ENCODE results near the gene ADAT3. TPM values are rescaled to one million over a fixed set of nuclear protein-coding genes. Genes with fewer than 3 reads are reported as not detected.

The ADAT3 gene
- total and polyA plus RNA-seq, 2 of the 4 experiments (the other 2 are of a cell fraction), result 0.36 to 2.8 TPM

GRCh38 chr19:1921326-1921725, 16.1 kb downstream of the ADAT3 start:
- Histone ChIP-seq H3K9me3 (ENCODE audit: control insufficient read depth, insufficient read depth, low read length) (no peaks in the 10 kb centered on the region), H3K14ac (replicated peaks; ENCODE audit: low read depth, low read length) (no peak overlapping the region), H3K18ac (ENCODE audit: low read depth, low read length) (no peak overlapping the region), H3K9me1 (ENCODE audit: insufficient read depth, low read length) (no peaks in the 10 kb centered on the region), H3K4me1 (ENCODE audit: control insufficient read depth, insufficient read depth, low read length) (no peaks in the 10 kb centered on the region), H4K91ac (ENCODE audit: insufficient read depth, low read depth, low read length) (no peak overlapping the region), H3K56ac (ENCODE audit: extremely low read depth, insufficient read depth, low read length) (no peak overlapping the region), H3K4ac (ENCODE audit: low read depth, low read length) (no peak overlapping the region), H2BK15ac (ENCODE audit: low read depth, low read length) (no peak overlapping the region), H3K4me2 (ENCODE audit: low read depth, low read length) (no peak overlapping the region), H3K36me3 (ENCODE audit: control insufficient read depth, insufficient read depth, low read length) (peaks cover 65% of the 10 kb centered on the region), H2BK5ac (ENCODE audit: low read depth, low read length, poor library complexity, severe bottlenecking) (no peak overlapping the region), H3K9ac (ENCODE audit: low read depth, low read length) (no peak overlapping the region), H2BK120ac (ENCODE audit: low read depth, low read length) (no peak overlapping the region), H3K27ac (ENCODE audit: insufficient read depth, low read length) (no peak overlapping the region), H4K5ac (ENCODE audit: low read depth, low read length) (no peak overlapping the region), H3K4me3 (ENCODE audit: insufficient read depth, low read depth, low read length) (no peak overlapping the region), H2AK5ac (ENCODE audit: low read depth, low read length) (no peak overlapping the region), H4K8ac (ENCODE audit: low read depth in 2 of 2, low read length in 2 of 2) (no peak overlapping the region), H3K27me3 (ENCODE audit: control insufficient read depth, insufficient read depth, low read length) (no peaks in the 10 kb centered on the region), H3K23ac (ENCODE audit: low read depth, low read length) (no peak overlapping the region), H2BK20ac (ENCODE audit: low read depth, low read length) (no peak overlapping the region), H3K79me1 (ENCODE audit: low read depth in 1 of 2, low read length in 2 of 2) (peaks cover 0 to 5% of the 10 kb centered on the region in 2 experiments; a peak in 1 of 4 replicates), H2AFZ (replicated peaks; ENCODE audit: low read length, poor library complexity) (no peak overlapping the region), H2AK9ac (replicated peaks; ENCODE audit: low read depth, low read length, poor library complexity) (no peak overlapping the region), H4K20me1 (ENCODE audit: insufficient read depth, low read length) (peaks cover 9% of the 10 kb centered on the region; the same call in 1 of the 2 replicates)
- TF ChIP-seq CEBPB (IDR thresholded peaks at IDR 0.05; ENCODE audit: low read depth, low read length) (no peak), NFE2L2 (IDR thresholded peaks at IDR 0.05; ENCODE audit: low read depth, low read length) (no peak), ELK1 (IDR thresholded peaks at IDR 0.05; ENCODE audit: borderline replicate concordance, low read depth, low read length) (no peak), MXI1 (IDR thresholded peaks at IDR 0.05; ENCODE audit: borderline replicate concordance, low read depth, low read length) (no peak), MAFK (IDR thresholded peaks at IDR 0.05; ENCODE audit: low read depth, low read length) (no peak), RCOR1 (IDR thresholded peaks at IDR 0.05; ENCODE audit: insufficient replicate concordance, low read length) (no peak), SMC3 (IDR thresholded peaks at IDR 0.05; ENCODE audit: low read depth, low read length) (no peak), MAZ (IDR thresholded peaks at IDR 0.05; ENCODE audit: borderline replicate concordance, low read depth, low read length) (no peak), USF2 (IDR thresholded peaks at IDR 0.05; ENCODE audit: low read depth, low read length) (no peak), BHLHE40 (IDR thresholded peaks at IDR 0.05; ENCODE audit: low read depth, low read length) (no peak)
- 100% methylated on average over 1 of the region's 19 CpGs; no CpG with 5 or more reads in 1 of the 2 experiments for WGBS, 2 experiments (ENCODE audit: extremely low coverage in 2 of 2, insufficient read length in 1 of 2)
- ATAC-seq (ENCODE audit: low read depth) (no peak), DNase-seq (no peak)
- in situ Hi-C loops (cut with MboI; ENCODE audit: low sequenced_read_pairs), result no loop called here
- intact Hi-C loops (cut with micrococcal nuclease), result no loop called here
- no TSS peak for BruUV-seq (replicated peaks)
- dilution Hi-C loops (cut with HindIII; ENCODE audit: low sequenced_read_pairs, unreplicated experiment), result no loop called here
- ChIA-PET POLR2A (ENCODE audit: unreplicated experiment) (no interaction called here), CTCF (no interaction called here)

All from IMR-90 (cell line).